HepG2 (cell line): ENCODE data around the gene MEGF11.

Experiments used
- EP300 ChIP-seq, 3 experiments: sonication (generic) in 1 of 3; formaldehyde crosslinking in 1 of 3; IDR thresholded peaks; 2 replicates each; pipeline versions ENCODE4 v1.5.1 to v1.6.1; 2011 to 2020; ENCODE audit warnings: low read depth in 2 of 3, low read length in 2 of 3, borderline replicate concordance in 1 of 3, improper control_type of control experiment in 1 of 3, mild to moderate bottlenecking in 1 of 3, missing genetic modification reagents in 1 of 3, moderate library complexity in 1 of 3
- FOSL2 ChIP-seq: sonication (generic); formaldehyde crosslinking; IDR thresholded peaks from 2 replicates; pipeline ENCODE4 v1.4.0; 2020; ENCODE audit warnings: missing genetic modification reagents
- MAFF ChIP-seq: IDR thresholded peaks from 2 replicates; pipeline ENCODE4 v1.6.1; 2011; ENCODE audit warnings: low read depth, low read length, improper control_type of control experiment
- NR3C1 ChIP-seq: sonication (generic); formaldehyde crosslinking; IDR thresholded peaks from 2 replicates; pipeline ENCODE4 v1.4.0; 2020; ENCODE audit warnings: missing genetic modification reagents
- REL ChIP-seq: sonication (generic); formaldehyde crosslinking; conservative IDR thresholded peaks from 2 replicates; pipeline ENCODE4 v1.8.0; 2022; ENCODE audit warnings: mild to moderate bottlenecking, missing genetic modification reagents, moderate library complexity
- ZFP41 ChIP-seq: sonication (generic); formaldehyde crosslinking; IDR thresholded peaks from 2 replicates; pipeline ENCODE4 v1.4.0; 2020; ENCODE audit warnings: mild to moderate bottlenecking, missing genetic modification reagents, borderline replicate concordance
- ZNF280B ChIP-seq: sonication (generic); formaldehyde crosslinking; IDR thresholded peaks from 2 replicates; pipeline ENCODE4 v1.5.0; 2020; ENCODE audit warnings: missing genetic modification reagents, mild to moderate bottlenecking, borderline replicate concordance
- ZNF816 ChIP-seq: sonication (generic); formaldehyde crosslinking; IDR thresholded peaks from 2 replicates; pipeline ENCODE4 v1.8.0; 2022; ENCODE audit warnings: missing genetic modification reagents, mild to moderate bottlenecking, borderline replicate concordance

- no peak for TF ChIP-seq FOSL2
- TF ChIP-seq MAFF = no peak
- TF ChIP-seq NR3C1 (CRISPR knock-in tag) = no peak
- TF ChIP-seq EP300 (IDR thresholded peaks at IDR 0.05; ENCODE audit: low read depth in 2 of 2, low read length in 2 of 2) = no peak
- no peak for TF ChIP-seq EP300 (CRISPR knock-in tag; IDR thresholded peaks at IDR 0.05; ENCODE audit: borderline replicate concordance)
- no peak for TF ChIP-seq ZFP41 (CRISPR knock-in tag)
- TF ChIP-seq ZNF816 (CRISPR knock-in tag) = no peak
- TF ChIP-seq ZNF280B = no peak
- no peak for TF ChIP-seq REL (CRISPR knock-in tag)
Observed at GRCh38 chr15:66069751-66070150, 183.8 kb downstream of the MEGF11 start.
